HG02759 (cell line): ENCODE measurements around the gene PCCA.
"Not testable (repeated sequence)": the region's sequence is repeated elsewhere in the genome, so short reads cannot be mapped to it uniquely, and the experiment has no call there.

Experiments
- ATAC-seq: cut with Tn5 transposase; IDR thresholded peaks from one replicate; pipeline ENCODE4 v1.9.1; 2021; ENCODE audit warnings: mild to moderate bottlenecking, moderate library complexity; ENCODE audit not compliant: unreplicated experiment

The PCCA gene

DNA sequence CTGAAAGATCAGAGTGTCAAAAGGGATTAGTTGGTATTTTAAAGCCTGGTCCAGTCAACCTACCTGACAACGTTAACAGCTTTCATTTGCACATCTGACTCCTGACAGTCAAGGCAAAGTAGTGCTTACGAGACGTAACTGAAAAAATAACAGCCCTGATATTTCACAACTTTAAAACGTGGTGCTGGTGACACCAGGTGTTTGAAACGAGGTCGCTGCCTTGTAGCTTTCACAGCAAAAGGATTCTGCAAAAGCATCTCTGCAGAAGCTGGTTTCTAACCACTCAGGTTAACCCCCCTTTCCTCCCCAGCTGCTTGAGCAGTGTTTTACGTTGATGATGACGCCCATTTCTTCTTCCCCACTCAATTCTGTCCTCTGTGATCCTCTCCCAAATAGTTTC lies 476.4 kb downstream of the PCCA start:
- ATAC-seq = no peak

DNA sequence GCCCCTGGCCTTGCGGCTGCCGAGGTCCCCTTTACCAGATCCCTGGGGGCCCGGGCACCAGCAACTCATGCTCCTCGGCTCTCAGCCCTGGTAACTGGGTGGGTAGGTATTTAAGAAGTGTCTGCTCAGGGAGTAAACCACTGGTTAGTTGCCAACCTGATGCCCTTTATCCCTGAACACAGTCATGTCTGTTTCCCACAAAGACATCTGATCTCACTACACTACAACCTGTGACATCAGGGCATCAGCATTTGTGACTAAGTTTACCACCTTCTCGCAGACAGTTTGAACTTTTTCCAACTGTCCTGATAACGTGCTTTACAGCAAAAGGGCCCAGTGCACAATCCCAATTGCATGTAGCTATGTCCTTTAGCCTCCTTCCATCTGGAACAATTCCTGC lies 477.6 kb downstream of the PCCA start:
- ATAC-seq = no peak

DNA sequence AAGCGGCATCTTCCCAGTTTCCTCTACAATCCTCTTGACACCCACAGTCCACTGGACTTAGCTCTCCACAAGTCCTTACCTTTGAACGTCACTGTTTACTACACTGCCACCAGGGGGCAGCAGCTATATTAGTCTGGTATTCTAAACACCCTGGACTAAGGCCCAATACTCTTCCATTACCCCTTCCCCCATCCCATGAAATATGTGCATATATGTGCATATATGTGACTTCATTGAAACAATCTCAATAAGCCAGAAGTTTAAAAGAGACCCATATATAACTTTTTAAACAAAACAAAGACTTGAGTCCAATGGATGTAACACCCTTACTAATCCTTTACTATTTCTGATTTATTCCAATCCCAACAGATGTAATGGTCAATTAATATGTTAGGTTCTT lies 484.2 kb downstream of the PCCA start:
- peak; percentile 98 for ATAC-seq

DNA sequence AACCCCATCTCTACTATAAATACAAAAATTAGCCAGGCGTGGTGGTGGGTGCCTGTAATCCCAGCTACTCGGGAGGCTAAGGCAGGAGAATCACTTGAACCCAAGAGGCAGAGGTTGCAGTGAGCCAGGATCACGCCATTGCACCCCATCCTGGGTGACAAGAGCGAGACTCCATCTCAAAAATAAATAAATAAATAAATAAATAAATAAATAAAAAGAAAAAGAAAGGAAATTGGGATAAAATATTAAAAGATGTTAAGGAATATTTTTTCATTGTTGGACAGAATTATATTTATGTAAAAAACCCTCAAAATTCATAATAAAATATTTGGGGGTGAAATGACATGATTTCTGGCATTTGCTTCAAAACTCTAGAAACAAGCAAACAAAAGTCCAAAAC lies 488.3 kb downstream of the PCCA start:
- not testable (repeated sequence) for ATAC-seq
